Measurements from ENCODE around the gene RPS28. TPM values are rescaled to one million over a fixed set of nuclear protein-coding genes. Genes with fewer than 3 reads are reported as not detected.
A peak's percentile ranks its signal among the peaks of the same experiment; 100 is the strongest.
"Not testable (repeated sequence)": the region's sequence is repeated elsewhere in the genome, so short reads cannot be mapped to it uniquely, and the experiment has no call there.

The RPS28 gene
- total RNA-seq, 1 experiment from 2014 or later = 1,588 TPM

- peak; percentile 92 for DNase-seq (ENCODE audit: low spot score)
Observed at GRCh38 chr19:8342684-8343482, 21.6 kb downstream of the RPS28 start, which contains the start of gene KANK3. Gene KANK3, minus strand, starts transcription at chr19:8343262. Its CDS starts 5,434 bp downstream, at chr19:8337828.

- no peak for DNase-seq (ENCODE audit: low spot score)
Observed at GRCh38 chr19:8343483-8343844, 22.2 kb downstream of the RPS28 start.

DNA sequence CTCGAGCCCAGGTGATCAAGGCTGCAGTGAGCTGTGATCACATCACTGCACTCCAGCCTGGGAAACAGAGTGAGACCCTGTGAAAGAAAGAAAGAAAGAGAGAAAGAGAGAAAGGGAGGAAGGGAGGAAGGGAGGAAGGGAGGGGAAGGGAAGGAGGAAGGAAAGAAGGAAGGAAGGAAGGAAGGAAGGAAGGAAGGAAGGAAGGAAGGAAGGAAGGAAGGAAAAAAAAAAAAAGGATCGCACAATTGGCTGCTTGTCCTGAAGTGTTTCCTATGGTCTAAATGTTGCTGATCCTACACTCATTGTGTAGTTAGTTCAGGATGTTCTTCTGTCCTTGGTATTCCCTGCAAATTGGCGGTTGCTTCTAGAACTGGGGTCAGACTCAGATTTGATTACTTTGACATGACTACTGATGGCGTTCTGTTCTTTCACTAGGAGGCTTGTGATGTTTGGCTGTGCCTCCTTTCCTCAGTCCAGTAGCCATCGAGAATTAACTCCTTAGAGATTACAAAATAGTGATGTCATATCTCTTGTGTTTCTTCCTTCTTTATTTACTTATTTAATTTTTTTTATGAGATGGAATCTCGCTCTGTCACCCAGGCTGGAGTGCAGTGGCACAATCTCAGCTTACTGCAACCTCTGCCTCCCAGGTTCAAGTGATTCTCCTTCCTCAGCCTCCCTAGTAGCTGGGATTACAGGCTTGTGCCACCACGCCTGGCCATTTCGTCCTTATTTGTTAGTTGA lies 28.5 kb downstream of the RPS28 start:
- not testable (repeated sequence) for DNase-seq (ENCODE audit: low spot score)

DNA sequence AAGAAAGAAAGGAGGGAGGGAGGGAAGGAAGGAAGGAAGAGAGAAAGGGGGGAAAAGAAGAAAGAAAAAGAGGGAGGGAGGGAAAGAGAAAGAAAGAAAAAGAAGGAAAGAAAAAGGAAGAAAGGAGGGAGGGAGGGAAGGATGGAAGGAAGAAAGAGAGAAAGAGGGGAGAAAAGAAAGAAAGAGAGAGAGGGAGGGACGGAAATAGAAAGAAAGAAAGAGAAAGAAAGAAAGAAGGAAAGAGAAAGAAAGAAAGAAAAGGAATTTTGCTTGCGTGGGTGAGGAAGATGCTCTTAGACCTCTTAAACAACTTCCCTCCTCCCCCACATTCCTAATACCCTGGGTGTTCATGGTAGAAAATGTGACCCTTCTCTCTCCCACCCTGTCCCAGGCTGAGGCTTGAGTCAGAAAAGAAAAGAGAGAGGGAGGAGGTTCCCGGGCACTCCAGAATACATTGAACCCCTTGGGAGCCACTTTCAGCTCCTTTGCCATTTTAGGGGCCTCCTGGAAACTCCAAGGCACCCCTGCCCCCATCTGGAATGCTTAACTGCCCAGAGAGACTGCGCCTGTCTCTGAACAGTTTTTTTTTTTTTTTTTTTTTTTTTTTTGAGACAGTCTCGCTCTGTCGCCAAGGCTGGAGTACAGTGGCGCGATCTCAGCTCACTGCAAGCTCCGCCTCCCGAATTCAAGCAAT lies 31.0 kb downstream of the RPS28 start:
- no peak for DNase-seq (ENCODE audit: low spot score)

DNA sequence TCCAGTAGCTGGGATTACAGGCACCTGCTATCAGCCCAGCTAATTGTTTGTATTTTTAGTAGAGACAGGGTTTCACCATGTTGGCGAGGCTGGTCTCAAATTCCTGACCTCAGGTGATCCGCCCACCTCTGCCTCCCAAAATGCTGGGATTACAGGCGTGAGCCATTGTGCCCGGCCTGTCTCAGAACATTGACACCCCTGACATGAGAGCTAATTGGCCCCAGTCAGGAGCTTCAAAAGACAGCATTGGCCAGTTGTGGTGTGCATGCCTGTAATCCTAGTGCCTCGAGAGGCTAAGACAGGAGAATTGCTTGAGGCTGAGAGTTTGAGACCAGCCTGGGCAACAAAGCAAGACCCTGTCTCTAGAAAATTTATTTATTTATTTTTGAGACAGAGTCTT lies 31.5 kb downstream of the RPS28 start:
- not testable (repeated sequence) for DNase-seq (ENCODE audit: low spot score)

GRCh38 chr19:8355631-8356402 lies 34.5 kb downstream of the RPS28 start:
- peak; percentile 26 for DNase-seq (ENCODE audit: low spot score)

DNA sequence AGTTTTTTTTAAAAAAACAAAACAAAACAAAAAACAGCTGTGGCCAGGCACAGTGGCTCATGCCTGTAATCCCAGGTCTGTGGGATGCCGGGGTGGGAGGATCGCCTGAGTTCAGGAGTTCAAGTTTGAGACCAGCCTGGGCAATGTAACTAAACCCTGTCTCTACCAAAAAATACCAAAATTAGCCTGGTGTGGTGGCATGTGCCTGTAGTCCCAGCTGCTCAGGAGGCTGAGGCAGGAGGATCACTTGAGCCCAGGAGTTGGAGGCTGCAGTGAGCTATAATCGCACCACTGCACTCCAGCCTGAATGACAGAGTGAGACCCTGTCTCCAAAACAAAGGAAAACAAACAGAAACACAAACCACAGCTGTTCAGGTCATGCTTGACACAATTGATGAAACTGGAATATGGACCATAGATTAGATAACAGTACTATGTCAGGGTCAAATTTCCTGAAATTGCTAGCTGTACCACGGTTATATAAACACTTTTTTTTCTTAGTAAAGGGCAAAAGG lies 35.8 kb downstream of the RPS28 start:
- DNase-seq (ENCODE audit: low spot score) = no peak

DNA sequence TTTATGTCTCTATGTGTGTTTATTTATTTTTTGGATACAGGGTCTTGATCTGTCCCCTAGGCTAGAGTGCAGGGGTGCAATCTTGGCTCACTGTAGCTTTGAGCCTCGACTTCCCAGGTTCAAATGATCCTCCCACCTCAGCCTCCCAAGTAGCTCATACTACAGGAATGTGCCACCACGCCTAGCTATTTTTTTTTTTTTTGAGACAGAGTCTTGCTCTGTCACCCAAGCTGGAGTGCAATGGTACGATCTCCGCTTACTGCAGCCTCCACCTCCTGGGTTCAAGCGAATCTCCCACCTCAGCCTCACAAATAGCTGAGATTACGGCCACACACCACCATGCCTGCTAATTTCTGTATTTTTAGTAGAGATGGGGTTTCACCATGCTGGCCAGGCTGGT lies 37.7 kb downstream of the RPS28 start:
- DNase-seq (ENCODE audit: low spot score) = no peak

DNA sequence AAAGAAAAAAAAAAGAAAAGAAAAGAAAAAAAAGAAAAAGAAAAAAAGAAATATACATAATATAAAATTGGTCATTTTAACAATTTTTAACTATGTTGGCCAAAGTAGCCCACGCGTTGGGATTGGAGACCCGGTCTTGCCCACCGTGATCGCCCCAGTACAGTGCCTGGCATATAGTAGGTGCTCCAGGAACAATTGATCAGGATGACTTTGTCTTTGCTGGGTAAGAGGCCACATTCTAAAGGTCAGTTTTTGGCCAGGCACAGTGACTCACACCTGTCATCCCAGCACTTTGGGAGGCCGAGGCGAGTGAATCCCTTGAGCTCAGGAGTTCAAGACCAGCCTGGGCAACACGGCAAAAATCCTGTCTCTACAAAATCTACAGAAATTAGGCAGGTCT lies 38.9 kb downstream of the RPS28 start:
- DNase-seq (ENCODE audit: low spot score) = no peak

DNA sequence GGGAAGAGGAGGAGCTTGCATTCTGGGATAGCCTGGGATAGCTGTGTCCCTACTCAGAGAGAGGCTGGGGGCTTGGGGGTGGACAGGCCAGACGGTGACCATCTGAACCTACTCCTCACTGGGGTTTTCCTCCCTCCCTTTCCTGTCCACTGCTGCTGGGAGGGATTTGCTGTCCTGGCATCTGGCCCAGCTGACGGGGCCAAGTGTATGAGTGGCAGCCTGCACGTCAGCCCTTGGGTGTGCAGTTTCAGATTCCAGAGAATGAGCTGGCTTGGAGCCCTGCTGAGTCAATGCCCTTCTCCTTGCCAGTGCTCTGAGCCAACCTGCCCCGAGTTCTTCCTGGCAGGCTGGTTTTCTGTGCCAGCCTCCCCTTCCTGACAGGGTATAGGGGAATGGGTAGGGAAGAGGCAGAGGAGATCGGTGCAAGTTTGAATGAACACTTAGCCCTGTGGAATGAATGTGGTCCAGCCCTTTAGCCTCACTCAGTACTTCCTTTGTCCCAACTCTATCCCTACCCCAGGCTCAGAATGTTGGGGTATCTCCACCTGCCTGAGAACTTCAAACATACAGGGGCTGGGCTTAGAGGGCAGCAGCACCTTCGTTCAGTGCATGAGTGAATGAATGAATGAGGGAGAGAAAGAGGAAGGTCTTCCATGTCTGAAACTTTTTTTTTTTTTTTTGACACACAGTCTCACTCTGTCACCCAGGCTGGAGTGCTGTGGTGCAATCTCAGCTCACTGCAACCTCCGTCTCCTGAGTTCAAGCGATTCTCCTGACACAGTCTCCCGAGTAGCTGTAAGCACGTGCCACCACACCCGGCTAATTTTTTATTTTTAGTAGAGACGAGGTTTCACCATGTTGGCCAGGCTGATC lies 40.9 kb downstream of the RPS28 start:
- DNase-seq (ENCODE audit: low spot score) = peak; percentile 92

DNA sequence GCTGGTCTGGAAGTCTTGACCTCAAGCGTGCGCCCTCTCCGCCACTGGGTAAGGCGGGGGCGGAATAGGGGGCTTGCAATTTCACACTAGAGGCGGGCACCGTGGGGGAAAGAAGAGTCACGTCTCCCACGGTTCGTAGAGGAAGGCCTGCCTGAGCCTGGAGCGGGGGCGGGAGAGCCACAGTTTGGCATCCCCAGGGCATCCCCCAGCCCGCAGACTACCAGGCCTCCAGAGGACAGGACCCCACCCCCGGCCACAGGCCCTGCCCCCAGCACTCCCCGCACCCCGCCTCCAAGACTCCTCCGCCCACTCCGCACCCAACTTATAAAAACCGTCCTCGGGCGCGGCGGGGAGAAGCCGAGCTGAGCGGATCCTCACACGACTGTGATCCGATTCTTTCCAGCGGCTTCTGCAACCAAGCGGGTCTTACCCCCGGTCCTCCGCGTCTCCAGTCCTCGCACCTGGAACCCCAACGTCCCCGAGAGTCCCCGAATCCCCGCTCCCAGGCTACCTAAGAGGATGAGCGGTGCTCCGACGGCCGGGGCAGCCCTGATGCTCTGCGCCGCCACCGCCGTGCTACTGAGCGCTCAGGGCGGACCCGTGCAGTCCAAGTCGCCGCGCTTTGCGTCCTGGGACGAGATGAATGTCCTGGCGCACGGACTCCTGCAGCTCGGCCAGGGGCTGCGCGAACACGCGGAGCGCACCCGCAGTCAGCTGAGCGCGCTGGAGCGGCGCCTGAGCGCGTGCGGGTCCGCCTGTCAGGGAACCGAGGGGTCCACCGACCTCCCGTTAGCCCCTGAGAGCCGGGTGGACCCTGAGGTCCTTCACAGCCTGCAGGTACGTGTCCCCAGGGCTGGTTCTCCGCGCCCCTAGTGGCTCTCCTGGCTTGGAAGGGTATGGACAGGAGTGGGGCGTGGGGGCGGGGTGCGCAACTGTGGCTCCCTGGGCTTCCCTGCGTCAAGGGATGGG lies 42.8 kb downstream of the RPS28 start, which contains the start of gene ANGPTL4:
TSS of gene ANGPTL4 (plus strand) at position 353 of the 969 bp plus-strand sequence. CDS start at position 520, 167 bp downstream.
- no peak for DNase-seq (ENCODE audit: low spot score)

DNA sequence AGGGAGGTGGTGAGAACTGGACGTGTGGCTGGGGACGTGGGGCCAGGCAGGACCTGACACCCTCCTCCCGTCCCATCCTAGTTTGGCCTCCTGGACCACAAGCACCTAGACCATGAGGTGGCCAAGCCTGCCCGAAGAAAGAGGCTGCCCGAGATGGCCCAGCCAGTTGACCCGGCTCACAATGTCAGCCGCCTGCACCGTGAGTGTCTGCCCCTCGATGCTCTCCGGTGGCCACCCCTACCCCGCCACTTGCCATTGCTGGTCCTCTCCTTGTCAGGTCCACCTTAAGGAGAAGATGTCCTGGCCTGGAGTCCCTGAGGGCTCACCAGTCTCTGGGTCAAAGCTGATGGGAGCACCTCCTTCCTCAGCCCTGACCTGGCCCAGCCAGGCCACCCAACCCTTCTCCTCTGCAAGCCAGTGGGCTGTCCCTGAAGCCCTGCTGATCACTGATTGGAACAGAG lies 44.9 kb downstream of the RPS28 start:
- no peak for DNase-seq (ENCODE audit: low spot score)

GRCh38 chr19:8366961-8367326 lies 45.6 kb downstream of the RPS28 start:
- DNase-seq (ENCODE audit: low spot score) = no peak

DNA sequence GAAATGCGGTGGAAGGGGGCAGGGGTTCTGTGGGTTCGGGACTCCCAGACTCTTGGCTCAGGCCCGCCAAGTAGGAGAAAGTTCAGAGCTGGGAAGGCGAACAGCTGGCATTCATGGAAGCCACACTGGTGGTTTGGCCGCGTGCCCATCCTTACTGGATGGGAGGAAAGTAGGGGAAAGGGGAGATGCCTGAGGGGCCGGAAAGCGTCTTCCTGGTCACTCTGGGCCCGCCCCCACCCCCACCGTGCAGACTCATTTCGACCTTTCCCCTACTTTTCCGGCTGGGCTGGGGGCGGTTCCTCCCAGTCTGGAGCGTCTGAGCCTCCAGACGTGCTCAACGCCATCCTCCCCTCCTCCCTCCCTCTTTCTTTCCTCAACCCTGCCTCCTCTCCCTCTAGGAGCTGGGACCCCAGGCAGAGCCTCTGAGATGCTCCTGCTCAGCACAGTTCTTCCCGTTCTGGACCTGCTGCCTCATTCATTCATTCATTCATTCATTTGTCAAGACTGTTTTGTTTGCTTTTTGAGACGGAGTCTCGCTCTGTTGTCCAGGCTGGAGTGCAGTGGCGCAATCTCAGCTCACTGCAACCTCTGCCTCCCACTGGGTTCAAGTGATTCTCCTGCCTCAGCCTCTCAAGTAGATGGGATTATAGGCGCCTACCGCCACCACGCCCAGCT lies 46.2 kb downstream of the RPS28 start:
- peak; percentile 76 for DNase-seq (ENCODE audit: low spot score)

DNA sequence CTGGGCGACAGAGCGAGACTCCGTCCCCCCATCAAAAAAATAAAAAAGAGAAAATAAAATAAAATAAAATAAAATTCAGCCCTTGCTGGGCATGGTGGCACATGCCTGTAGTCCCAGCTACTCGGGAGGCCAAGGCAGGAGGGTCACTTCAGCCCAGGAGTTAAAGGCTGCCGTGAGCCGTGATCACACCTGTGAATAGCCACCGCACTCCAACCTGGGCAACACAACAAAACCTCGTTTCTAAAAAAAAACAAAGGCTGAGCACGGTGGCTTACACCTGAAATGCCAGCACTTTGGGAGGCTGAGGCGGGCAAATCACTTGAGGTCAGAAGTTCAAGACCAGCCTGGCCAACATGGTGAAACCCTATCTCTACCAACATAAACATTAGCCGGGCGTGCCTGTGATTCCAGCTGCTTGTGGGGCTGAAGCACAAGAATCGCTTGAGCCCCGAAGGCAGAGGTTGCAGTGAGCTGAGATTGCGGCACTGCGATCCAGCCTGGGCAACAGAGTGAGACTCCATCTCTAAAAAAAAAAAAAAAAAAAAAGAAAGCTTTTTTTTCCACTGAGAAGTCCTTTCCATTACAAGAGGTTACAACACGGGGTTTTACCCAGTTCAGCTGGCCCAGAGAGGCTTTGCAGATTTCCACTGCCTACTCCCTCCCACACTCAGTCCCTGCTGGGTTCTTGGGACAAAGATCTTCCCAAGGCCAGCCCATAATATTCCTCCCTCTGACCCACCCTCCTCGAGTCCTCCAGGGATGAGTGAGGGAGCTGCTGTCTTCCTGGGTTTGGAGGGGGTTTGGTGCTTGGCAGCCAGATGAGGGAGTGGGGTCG lies 49.1 kb downstream of the RPS28 start:
- DNase-seq (ENCODE audit: low spot score) = no peak

- DNase-seq (ENCODE audit: low spot score) = no peak
Observed at GRCh38 chr19:8371011-8371804, 49.9 kb downstream of the RPS28 start.

All from HT-29 (cell line).